T-cell (primary cell): ENCODE measurements around the gene PPP1R9B. TPM values are rescaled to one million over a fixed set of nuclear protein-coding genes. Genes with fewer than 3 reads are reported as not detected.
A peak's percentile ranks its signal among the peaks of the same experiment; 100 is the strongest.

Experiments
- ATAC-seq, 4 experiments: fragments of 200-7000 bp in 3 of 4; fragments of 150-1000 bp in 1 of 4; cut with Tn5 transposase; replicated peaks in 1 of 4; 1 replicate in 3 of 4; 2 replicates in 1 of 4; pipeline ENCODE4 v1.10.0; 2021; ENCODE audit warnings: moderate library complexity in 3 of 4, mild to moderate bottlenecking in 2 of 4, moderate number of reproducible peaks in 1 of 4
- CTCF ChIA-PET, 2 donors: fragments of 300-600 bp; sonication (Branson Sonifier 250); formaldehyde crosslinking; loops; one replicate each; lab custom pipeline; 2022; ENCODE audit warnings: antibody characterized with exemption in 2 of 2; lab: Charles Lee
- POLR2A ChIA-PET, 2 donors: fragments of 300-600 bp; sonication (Branson Sonifier 250); formaldehyde crosslinking; loops; one replicate each; lab custom pipeline; 2022; ENCODE audit warnings: antibody characterized with exemption in 2 of 2; lab: Charles Lee
- DNase-seq, 35 experiments: peaks; one replicate each; pipeline versions ENCODE4 v3.0.0 to v3.0.0-alpha.2; 2013 to 2023
- H3K27ac ChIP-seq: one replicate; pipeline ENCODE4 v1.5.1; 2013; ENCODE audit warnings: low read length
- H3K27me3 ChIP-seq, 2 experiments: replicated peaks in 1 of 2; 1 replicate in 1 of 2; 2 replicates in 1 of 2; pipeline versions ENCODE4 v1.6.1 to v1.7.0; 2013; ENCODE audit warnings: low read length in 1 of 2, mixed read lengths in 1 of 2; ENCODE audit not compliant: control insufficient read depth in 2 of 2, insufficient read depth in 2 of 2; ENCODE audit errors: extremely low read depth in 1 of 2
- H3K36me3 ChIP-seq, 2 donors: 1 replicate in 1 of 2; 2 replicates in 1 of 2; pipeline versions ENCODE4 v1.6.1 to v1.7.0; 2013; ENCODE audit warnings: low read length in 1 of 2; ENCODE audit not compliant: control insufficient read depth in 2 of 2, insufficient read depth in 1 of 2; ENCODE audit errors: extremely low read depth in 1 of 2
- H3K4me1 ChIP-seq, 2 experiments: 1 replicate in 1 of 2; 2 replicates in 1 of 2; pipeline versions ENCODE4 v1.6.1 to v1.7.0; 2013; ENCODE audit warnings: low read length in 2 of 2, mixed read lengths in 1 of 2; ENCODE audit not compliant: insufficient read depth in 2 of 2, control insufficient read depth in 1 of 2; ENCODE audit errors: extremely low read depth in 1 of 2
- H3K4me3 ChIP-seq, 2 donors: 1 replicate in 1 of 2; 2 replicates in 1 of 2; pipeline versions ENCODE4 v1.5.1 to v1.7.0; 2013; ENCODE audit warnings: mild to moderate bottlenecking in 2 of 2, low read length in 1 of 2, moderate library complexity in 1 of 2; ENCODE audit not compliant: control insufficient read depth in 1 of 2; ENCODE audit errors: extremely low read depth in 1 of 2
- H3K9me3 ChIP-seq: 2 replicates; pipeline ENCODE4 v1.7.0; 2013
- H3K27ac Mint-ChIP-seq, 2 donors: one replicate each; pipeline ENCODE4 v1.8.0; 2020 to 2021; ENCODE audit warnings: mild to moderate bottlenecking in 2 of 2, mixed read lengths in 2 of 2
- H3K27me3 Mint-ChIP-seq, 2 donors: one replicate each; pipeline ENCODE4 v1.8.0; 2021 to 2022; ENCODE audit warnings: mixed read lengths in 2 of 2
- H3K36me3 Mint-ChIP-seq: one replicate; pipeline ENCODE4 v1.8.0; 2021; ENCODE audit warnings: mixed read lengths
- H3K4me1 Mint-ChIP-seq, 3 donors: one replicate each; pipeline ENCODE4 v1.8.0; 2020 to 2022; ENCODE audit warnings: mixed read lengths in 3 of 3, mild to moderate bottlenecking in 1 of 3
- H3K4me3 Mint-ChIP-seq, 3 donors: one replicate each; pipeline ENCODE4 v1.8.0; 2020 to 2022; ENCODE audit warnings: mild to moderate bottlenecking in 3 of 3, mixed read lengths in 3 of 3, moderate library complexity in 3 of 3
- H3K9me3 Mint-ChIP-seq, 3 donors: one replicate each; pipeline ENCODE4 v1.8.0; 2020 to 2022; ENCODE audit warnings: mixed read lengths in 3 of 3
- WGBS: methylation state at CpG from one replicate; pipeline ENCODE4 v1.1.5; 2013; ENCODE audit warnings: missing lambda C conversion rate; ENCODE audit not compliant: insufficient coverage; 5-methylcytosine and 5-hydroxymethylcytosine counted together
- total RNA-seq, 35 experiments: library from RNA in 6 of 35; stranded (reverse) in 6 of 35; fragments of 120-200 nt in 1 of 35; gene quantifications; one replicate each; pipeline versions ENCODE4 v1.2.1 to v1.2.4 and lab custom pipeline; 2013 to 2026

Gene PPP1R9B
- total RNA-seq, 5 donors from 2014 or later (not counting 1 experiment from before 2014, with no cell fraction given): 69.5 to 95.9 (median 91.3) TPM

- H3K27me3 Mint-ChIP-seq: no peaks in the 10 kb centered on the region
- WGBS: under 1% methylated on average over 123 of the region's 123 CpGs
- ChIA-PET POLR2A (no interaction called here), CTCF (interaction anchor here (0.9 to 1.4 kb wide), 4 partner anchors 11 to 56 kb away, joined by 3 to 6 read pairs (median 4); no protein-coding TSS in a partner anchor)
- peak in 31 of 35 experiments; percentile 37 to 81 (median 59) for DNase-seq
- peaks cover 3 to 15% of the 10 kb centered on the region in 2 donors for H3K36me3 ChIP-seq
- no peaks in the 10 kb centered on the region for H3K27me3 ChIP-seq
- peaks cover 27 to 69% of the 10 kb centered on the region in 2 experiments for H3K4me1 ChIP-seq
- H3K36me3 Mint-ChIP-seq: peaks cover 5% of the 10 kb centered on the region
- ATAC-seq: peak; percentile 36 to 40 (median 38)
- peaks cover 47 to 58% (median 53%) of the 10 kb centered on the region in 3 donors for H3K4me1 Mint-ChIP-seq
- peak overlapping the region; percentile 29 for H3K27ac ChIP-seq
- peak overlapping the region; percentile 84 to 86 for H3K27ac Mint-ChIP-seq
- H3K4me3 ChIP-seq: peak overlapping the region; percentile 79 to 82
- H3K4me3 Mint-ChIP-seq: peak overlapping the region; percentile 81 to 96 (median 92)
- H3K9me3 ChIP-seq: no peaks in the 10 kb centered on the region
- no peaks in the 10 kb centered on the region for H3K9me3 Mint-ChIP-seq
Observed at GRCh38 chr17:50149417-50150353, 792 bp downstream of the PPP1R9B start.

- Histone ChIP-seq H3K36me3 (peaks cover 3 to 21% of the 10 kb centered on the region in 2 donors), H3K27me3 (no peaks in the 10 kb centered on the region), H3K4me3 (peak overlapping the region; percentile 79 to 82), H3K27ac (peak overlapping the region; percentile 29), H3K9me3 (no peaks in the 10 kb centered on the region), H3K4me1 (peaks cover 27 to 70% of the 10 kb centered on the region in 2 experiments)
- Mint-ChIP-seq H3K4me3 (peak overlapping the region; percentile 81 to 96 (median 92)), H3K27ac (peak overlapping the region; percentile 84 to 86), H3K27me3 (no peaks in the 10 kb centered on the region), H3K9me3 (no peaks in the 10 kb centered on the region), H3K4me1 (peaks cover 53 to 58% (median 54%) of the 10 kb centered on the region in 3 donors), H3K36me3 (peaks cover 11% of the 10 kb centered on the region)
- no peak for DNase-seq
- ChIA-PET CTCF (interaction anchor here (1.1 to 1.4 kb wide), 3 partner anchors 13 to 55 kb away, joined by 4 to 6 read pairs (median 6); no protein-coding TSS in a partner anchor), POLR2A (interaction anchor here in 1 of 2 donors (0.7 kb wide), 1 partner anchor 400 kb away, joined by 10 read pairs; no protein-coding TSS in a partner anchor)
- WGBS: under 1% methylated on average over 29 of the region's 30 CpGs
- peak in 3 of 4 experiments; percentile 2 to 10 (median 8) for ATAC-seq
Observed at GRCh38 chr17:50149091-50149416, 1.4 kb downstream of the PPP1R9B start.

- H3K36me3 ChIP-seq: peaks cover 3 to 27% of the 10 kb centered on the region in 2 donors
- no peaks in the 10 kb centered on the region for H3K27me3 ChIP-seq
- peak overlapping the region; percentile 79 for H3K27ac ChIP-seq
- ChIA-PET POLR2A (interaction anchor here (0.5 to 0.7 kb wide), 2 partner anchors 143 to 400 kb away, joined by 4 to 10 read pairs; no protein-coding TSS in a partner anchor), CTCF (interaction anchor here (0.6 to 1.4 kb wide), 4 partner anchors 9 to 1544 kb away, joined by 3 to 6 read pairs (median 5); no protein-coding TSS in a partner anchor)
- no peaks in the 10 kb centered on the region for H3K9me3 Mint-ChIP-seq
- DNase-seq: peak in 27 of 35 experiments; percentile 37 to 77 (median 53)
- 3% methylated on average over 6 of the region's 25 CpGs for WGBS
- H3K4me1 Mint-ChIP-seq: peaks cover 59 to 63% (median 60%) of the 10 kb centered on the region in 3 donors
- peak overlapping the region; percentile 97 to 99 for H3K27ac Mint-ChIP-seq
- ATAC-seq: peak; percentile 10 to 34 (median 17)
- peak overlapping the region; percentile 89 to 96 (median 92) for H3K4me3 Mint-ChIP-seq
- no peaks in the 10 kb centered on the region for H3K27me3 Mint-ChIP-seq
- H3K4me1 ChIP-seq: peaks cover 27 to 76% of the 10 kb centered on the region in 2 experiments
- H3K36me3 Mint-ChIP-seq: peaks cover 14% of the 10 kb centered on the region
- no peaks in the 10 kb centered on the region for H3K9me3 ChIP-seq
- peak overlapping the region; percentile 61 to 82 for H3K4me3 ChIP-seq
Observed at GRCh38 chr17:50148226-50149090, 2.0 kb downstream of the PPP1R9B start.

- 23% methylated on average over 3 of the region's 5 CpGs for WGBS
- H3K27me3 Mint-ChIP-seq: no peaks in the 10 kb centered on the region
- no peaks in the 10 kb centered on the region for H3K9me3 ChIP-seq
- ChIA-PET POLR2A (interaction anchor here in 1 of 2 donors (0.5 kb wide), 1 partner anchor 143 kb away, joined by 4 read pairs; no protein-coding TSS in a partner anchor), CTCF (interaction anchor here (0.6 to 1.4 kb wide), 4 partner anchors 9 to 1544 kb away, joined by 3 to 6 read pairs (median 5); no protein-coding TSS in a partner anchor)
- peaks cover 3 to 33% of the 10 kb centered on the region in 2 donors for H3K36me3 ChIP-seq
- no peaks in the 10 kb centered on the region for H3K27me3 ChIP-seq
- no peak for DNase-seq
- H3K9me3 Mint-ChIP-seq: no peaks in the 10 kb centered on the region
- peak overlapping the region; percentile 61 to 82 for H3K4me3 ChIP-seq
- peaks cover 18% of the 10 kb centered on the region for H3K36me3 Mint-ChIP-seq
- no peak for ATAC-seq
- peaks cover 27 to 82% of the 10 kb centered on the region in 2 experiments for H3K4me1 ChIP-seq
- peaks cover 65 to 68% (median 66%) of the 10 kb centered on the region in 3 donors for H3K4me1 Mint-ChIP-seq
- H3K4me3 Mint-ChIP-seq: peak overlapping the region; percentile 89 to 96 (median 92)
- peak overlapping the region; percentile 79 for H3K27ac ChIP-seq
- peak overlapping the region; percentile 97 to 99 for H3K27ac Mint-ChIP-seq
Observed at GRCh38 chr17:50147841-50148225, 2.6 kb downstream of the PPP1R9B start.

GRCh38 chr17:50146927-50147665 lies 3.4 kb downstream of the PPP1R9B start:
- CTCF ChIA-PET: interaction anchor here in 1 of 2 donors (0.7 to 1.1 kb wide), 2 partner anchors 15 to 22 kb away, joined by 4 to 5 read pairs; no protein-coding TSS in a partner anchor
- Histone ChIP-seq H3K4me1 (peaks cover 27 to 82% of the 10 kb centered on the region in 2 experiments), H3K36me3 (peaks cover 3 to 40% of the 10 kb centered on the region in 2 donors), H3K27ac (peak overlapping the region; percentile 79), H3K27me3 (no peaks in the 10 kb centered on the region), H3K4me3 (peak overlapping the region; percentile 61 to 82), H3K9me3 (no peaks in the 10 kb centered on the region)
- H3K4me3 Mint-ChIP-seq: peak overlapping the region; percentile 89 to 96 (median 92)
- H3K27me3 Mint-ChIP-seq: no peaks in the 10 kb centered on the region
- DNase-seq (peak in 1 of 35 experiments; percentile 51), ATAC-seq (no peak)
- 38% methylated on average over 12 of the region's 15 CpGs for WGBS
- H3K4me1 Mint-ChIP-seq: peaks cover 67 to 72% (median 68%) of the 10 kb centered on the region in 3 donors
- H3K9me3 Mint-ChIP-seq: no peaks in the 10 kb centered on the region
- POLR2A ChIA-PET: no interaction called here
- peaks cover 22% of the 10 kb centered on the region for H3K36me3 Mint-ChIP-seq
- H3K27ac Mint-ChIP-seq: peak overlapping the region; percentile 97 to 99
